Loucy (cell line): ENCODE results near the gene KAT6B.
A peak's percentile ranks its signal among the peaks of the same experiment; 100 is the strongest.

Experiments used
- H2AFZ ChIP-seq: fragments of 200-600 bp; sonication (generic); 2 replicates; pipeline ENCODE4 v1.6.0; 2016; ENCODE audit warnings: antibody characterized with exemption, mild to moderate bottlenecking, low read length, moderate library complexity
- H3F3A ChIP-seq: fragments of 200-600 bp; 2 replicates; pipeline ENCODE4 v1.6.0; 2016; ENCODE audit warnings: antibody characterized with exemption, low read depth, mild to moderate bottlenecking
- H3K27me3 ChIP-seq: fragments of 200-600 bp; sonication (generic); 2 replicates; pipeline ENCODE4 v1.6.1; 2014; ENCODE audit warnings: low read length, mild to moderate bottlenecking; ENCODE audit not compliant: insufficient read depth, poor library complexity, severe bottlenecking
- H3K36me3 ChIP-seq: fragments of 200-600 bp; sonication (generic); 2 replicates; pipeline ENCODE4 v1.6.1; 2016; ENCODE audit warnings: low read length; ENCODE audit not compliant: insufficient read depth
- H3K4me1 ChIP-seq: fragments of 200-600 bp; sonication (generic); 2 replicates; pipeline ENCODE4 v1.5.1; 2014; ENCODE audit warnings: low read length, mild to moderate bottlenecking; ENCODE audit not compliant: insufficient read depth, poor library complexity, severe bottlenecking
- H3K4me2 ChIP-seq: fragments of 200-600 bp; sonication (generic); 2 replicates; pipeline ENCODE4 v1.6.0; 2014; ENCODE audit warnings: antibody characterized with exemption, low read length, low read depth, mild to moderate bottlenecking; ENCODE audit not compliant: poor library complexity, severe bottlenecking
- H3K4me3 ChIP-seq: fragments of 200-600 bp; sonication (generic); 2 replicates; pipeline ENCODE4 v1.5.1; 2014; ENCODE audit warnings: low read length, mild to moderate bottlenecking, mixed read lengths; ENCODE audit not compliant: poor library complexity, severe bottlenecking
- H3K79me2 ChIP-seq: fragments of 200-600 bp; sonication (generic); 2 replicates; pipeline ENCODE4 v1.6.1; 2014; ENCODE audit warnings: low read length; ENCODE audit not compliant: insufficient read depth
- H3K9ac ChIP-seq: fragments of 200-600 bp; sonication (generic); 2 replicates; pipeline ENCODE4 v1.6.0; 2014; ENCODE audit warnings: mild to moderate bottlenecking, low read depth, low read length, moderate library complexity; ENCODE audit not compliant: poor library complexity, severe bottlenecking
- H3K9me2 ChIP-seq: fragments of 200-600 bp; sonication (generic); replicated peaks from 2 replicates; pipeline ENCODE4 v1.6.1; 2016; ENCODE audit warnings: low read depth, low read length, mixed read lengths
- H3K9me3 ChIP-seq: fragments of 200-600 bp; sonication (generic); 2 replicates; pipeline ENCODE4 v1.6.1; 2014; ENCODE audit warnings: mild to moderate bottlenecking, antibody characterized with exemption, low read length, low read depth; ENCODE audit not compliant: insufficient read depth
- H4K20me1 ChIP-seq: fragments of 200-600 bp; sonication (generic); 2 replicates; pipeline ENCODE4 v1.6.0; 2014; ENCODE audit warnings: antibody characterized with exemption, low read length, mild to moderate bottlenecking; ENCODE audit not compliant: insufficient read depth, poor library complexity, severe bottlenecking
- CTCF ChIP-seq: fragments of 200-600 bp; sonication (generic); conservative IDR thresholded peaks from 2 replicates; pipeline ENCODE4 v1.5.1; 2014; ENCODE audit warnings: mild to moderate bottlenecking, antibody characterized with exemption, low read length
- EZH2phosphoT487 ChIP-seq: fragments of 200-600 bp; IDR thresholded peaks from 2 replicates; pipeline ENCODE4 v1.6.1; 2018; ENCODE audit warnings: antibody characterized with exemption, mild to moderate bottlenecking, moderate library complexity, borderline replicate concordance

KAT6B gene

GRCh38 chr10:74981831-74982633, 155.6 kb downstream of the KAT6B start:
- H3K4me1 ChIP-seq = peaks cover 43% of the 10 kb centered on the region
- peaks cover 4% of the 10 kb centered on the region; the same call in 1 of the 2 replicates for H3F3A ChIP-seq
- TF ChIP-seq CTCF (peak; percentile 27; the same call in 1 of the 2 replicates), EZH2phosphoT487 (no peak)
- H4K20me1 ChIP-seq = no peaks in the 10 kb centered on the region
- H3K4me3 ChIP-seq = no peak overlapping the region
- H3K36me3 ChIP-seq = peaks cover 66% of the 10 kb centered on the region
- H2AFZ ChIP-seq = no peak overlapping the region
- peaks cover 13% of the 10 kb centered on the region for H3K79me2 ChIP-seq
- no peak overlapping the region for H3K4me2 ChIP-seq
- peak overlapping the region; percentile 5 for H3K9ac ChIP-seq
- no peaks in the 10 kb centered on the region for H3K9me3 ChIP-seq
- H3K9me2 ChIP-seq = no peaks in the 10 kb centered on the region
- no peaks in the 10 kb centered on the region for H3K27me3 ChIP-seq

GRCh38 chr10:74982634-74982982, 156.2 kb downstream of the KAT6B start:
- Histone ChIP-seq H3K9me3 (no peaks in the 10 kb centered on the region), H2AFZ (no peak overlapping the region), H3K36me3 (peaks cover 62% of the 10 kb centered on the region), H3K4me2 (no peak overlapping the region), H3K9ac (peak overlapping the region; percentile 5), H3K9me2 (no peaks in the 10 kb centered on the region), H3K4me1 (peaks cover 41% of the 10 kb centered on the region), H3F3A (peaks cover 4% of the 10 kb centered on the region; the same call in 1 of the 2 replicates), H3K27me3 (no peaks in the 10 kb centered on the region), H3K79me2 (peaks cover 12% of the 10 kb centered on the region), H3K4me3 (no peak overlapping the region), H4K20me1 (no peaks in the 10 kb centered on the region)
- TF ChIP-seq CTCF = no peak
- TF ChIP-seq EZH2phosphoT487 = no peak

- Histone ChIP-seq H3K9me2 (no peaks in the 10 kb centered on the region), H3K9ac (peak overlapping the region; percentile 5), H4K20me1 (no peaks in the 10 kb centered on the region), H3K4me3 (no peak overlapping the region), H3K9me3 (no peaks in the 10 kb centered on the region), H3K4me1 (peaks cover 41% of the 10 kb centered on the region), H3K79me2 (peaks cover 12% of the 10 kb centered on the region), H3K27me3 (no peaks in the 10 kb centered on the region), H2AFZ (no peak overlapping the region), H3K4me2 (no peak overlapping the region), H3K36me3 (peaks cover 62% of the 10 kb centered on the region), H3F3A (peaks cover 1% of the 10 kb centered on the region; the same call in 1 of the 2 replicates)
- TF ChIP-seq EZH2phosphoT487 = no peak
- no peak for TF ChIP-seq CTCF
These were observed 157.0 kb downstream of the KAT6B start for GRCh38 chr10:74983383-74983782.
